ENCODE measurements around the gene FOXO3. TPM values are rescaled to one million over a fixed set of nuclear protein-coding genes. Genes with fewer than 3 reads are reported as not detected.

Gene FOXO3
- total and polyA plus RNA-seq, 2 of the 8 experiments (the other 6 are each of a cell fraction or from before 2014, with no cell fraction given): 13.1 to 19.3 TPM

DNA sequence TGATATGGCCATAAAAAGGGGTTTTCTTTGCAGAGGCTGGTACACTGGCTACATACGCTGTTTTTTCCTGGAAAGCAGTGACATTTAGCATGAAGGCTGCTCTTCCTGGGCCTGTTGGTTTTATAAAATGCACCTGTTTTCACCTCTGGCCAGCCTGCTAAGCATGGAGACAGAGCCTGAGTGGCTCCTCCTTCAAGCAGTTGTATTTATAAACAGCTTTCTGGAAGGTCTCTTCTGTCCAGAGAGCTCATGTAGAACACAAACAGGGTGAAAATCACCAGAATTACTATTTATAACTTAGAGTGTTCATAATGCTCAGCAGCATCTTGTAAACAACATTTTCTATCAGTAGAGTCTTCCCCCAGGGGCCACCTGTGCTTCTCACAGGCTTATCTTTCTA is 109.0 kb downstream of the FOXO3 start (continued):
- TF ChIP-seq, protein P1, sequence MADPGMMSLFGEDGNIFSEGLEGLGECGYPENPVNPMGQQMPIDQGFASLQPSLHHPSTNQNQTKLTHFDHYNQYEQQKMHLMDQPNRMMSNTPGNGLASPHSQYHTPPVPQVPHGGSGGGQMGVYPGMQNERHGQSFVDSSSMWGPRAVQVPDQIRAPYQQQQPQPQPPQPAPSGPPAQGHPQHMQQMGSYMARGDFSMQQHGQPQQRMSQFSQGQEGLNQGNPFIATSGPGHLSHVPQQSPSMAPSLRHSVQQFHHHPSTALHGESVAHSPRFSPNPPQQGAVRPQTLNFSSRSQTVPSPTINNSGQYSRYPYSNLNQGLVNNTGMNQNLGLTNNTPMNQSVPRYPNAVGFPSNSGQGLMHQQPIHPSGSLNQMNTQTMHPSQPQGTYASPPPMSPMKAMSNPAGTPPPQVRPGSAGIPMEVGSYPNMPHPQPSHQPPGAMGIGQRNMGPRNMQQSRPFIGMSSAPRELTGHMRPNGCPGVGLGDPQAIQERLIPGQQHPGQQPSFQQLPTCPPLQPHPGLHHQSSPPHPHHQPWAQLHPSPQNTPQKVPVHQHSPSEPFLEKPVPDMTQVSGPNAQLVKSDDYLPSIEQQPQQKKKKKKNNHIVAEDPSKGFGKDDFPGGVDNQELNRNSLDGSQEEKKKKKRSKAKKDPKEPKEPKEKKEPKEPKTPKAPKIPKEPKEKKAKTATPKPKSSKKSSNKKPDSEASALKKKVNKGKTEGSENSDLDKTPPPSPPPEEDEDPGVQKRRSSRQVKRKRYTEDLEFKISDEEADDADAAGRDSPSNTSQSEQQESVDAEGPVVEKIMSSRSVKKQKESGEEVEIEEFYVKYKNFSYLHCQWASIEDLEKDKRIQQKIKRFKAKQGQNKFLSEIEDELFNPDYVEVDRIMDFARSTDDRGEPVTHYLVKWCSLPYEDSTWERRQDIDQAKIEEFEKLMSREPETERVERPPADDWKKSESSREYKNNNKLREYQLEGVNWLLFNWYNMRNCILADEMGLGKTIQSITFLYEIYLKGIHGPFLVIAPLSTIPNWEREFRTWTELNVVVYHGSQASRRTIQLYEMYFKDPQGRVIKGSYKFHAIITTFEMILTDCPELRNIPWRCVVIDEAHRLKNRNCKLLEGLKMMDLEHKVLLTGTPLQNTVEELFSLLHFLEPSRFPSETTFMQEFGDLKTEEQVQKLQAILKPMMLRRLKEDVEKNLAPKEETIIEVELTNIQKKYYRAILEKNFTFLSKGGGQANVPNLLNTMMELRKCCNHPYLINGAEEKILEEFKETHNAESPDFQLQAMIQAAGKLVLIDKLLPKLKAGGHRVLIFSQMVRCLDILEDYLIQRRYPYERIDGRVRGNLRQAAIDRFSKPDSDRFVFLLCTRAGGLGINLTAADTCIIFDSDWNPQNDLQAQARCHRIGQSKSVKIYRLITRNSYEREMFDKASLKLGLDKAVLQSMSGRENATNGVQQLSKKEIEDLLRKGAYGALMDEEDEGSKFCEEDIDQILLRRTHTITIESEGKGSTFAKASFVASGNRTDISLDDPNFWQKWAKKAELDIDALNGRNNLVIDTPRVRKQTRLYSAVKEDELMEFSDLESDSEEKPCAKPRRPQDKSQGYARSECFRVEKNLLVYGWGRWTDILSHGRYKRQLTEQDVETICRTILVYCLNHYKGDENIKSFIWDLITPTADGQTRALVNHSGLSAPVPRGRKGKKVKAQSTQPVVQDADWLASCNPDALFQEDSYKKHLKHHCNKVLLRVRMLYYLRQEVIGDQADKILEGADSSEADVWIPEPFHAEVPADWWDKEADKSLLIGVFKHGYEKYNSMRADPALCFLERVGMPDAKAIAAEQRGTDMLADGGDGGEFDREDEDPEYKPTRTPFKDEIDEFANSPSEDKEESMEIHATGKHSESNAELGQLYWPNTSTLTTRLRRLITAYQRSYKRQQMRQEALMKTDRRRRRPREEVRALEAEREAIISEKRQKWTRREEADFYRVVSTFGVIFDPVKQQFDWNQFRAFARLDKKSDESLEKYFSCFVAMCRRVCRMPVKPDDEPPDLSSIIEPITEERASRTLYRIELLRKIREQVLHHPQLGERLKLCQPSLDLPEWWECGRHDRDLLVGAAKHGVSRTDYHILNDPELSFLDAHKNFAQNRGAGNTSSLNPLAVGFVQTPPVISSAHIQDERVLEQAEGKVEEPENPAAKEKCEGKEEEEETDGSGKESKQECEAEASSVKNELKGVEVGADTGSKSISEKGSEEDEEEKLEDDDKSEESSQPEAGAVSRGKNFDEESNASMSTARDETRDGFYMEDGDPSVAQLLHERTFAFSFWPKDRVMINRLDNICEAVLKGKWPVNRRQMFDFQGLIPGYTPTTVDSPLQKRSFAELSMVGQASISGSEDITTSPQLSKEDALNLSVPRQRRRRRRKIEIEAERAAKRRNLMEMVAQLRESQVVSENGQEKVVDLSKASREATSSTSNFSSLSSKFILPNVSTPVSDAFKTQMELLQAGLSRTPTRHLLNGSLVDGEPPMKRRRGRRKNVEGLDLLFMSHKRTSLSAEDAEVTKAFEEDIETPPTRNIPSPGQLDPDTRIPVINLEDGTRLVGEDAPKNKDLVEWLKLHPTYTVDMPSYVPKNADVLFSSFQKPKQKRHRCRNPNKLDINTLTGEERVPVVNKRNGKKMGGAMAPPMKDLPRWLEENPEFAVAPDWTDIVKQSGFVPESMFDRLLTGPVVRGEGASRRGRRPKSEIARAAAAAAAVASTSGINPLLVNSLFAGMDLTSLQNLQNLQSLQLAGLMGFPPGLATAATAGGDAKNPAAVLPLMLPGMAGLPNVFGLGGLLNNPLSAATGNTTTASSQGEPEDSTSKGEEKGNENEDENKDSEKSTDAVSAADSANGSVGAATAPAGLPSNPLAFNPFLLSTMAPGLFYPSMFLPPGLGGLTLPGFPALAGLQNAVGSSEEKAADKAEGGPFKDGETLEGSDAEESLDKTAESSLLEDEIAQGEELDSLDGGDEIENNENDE (IDR thresholded peaks at IDR 0.05; ENCODE audit: insufficient replicate concordance, low read length): no peak
- TF ChIP-seq YY1 (IDR thresholded peaks at IDR 0.05; ENCODE audit: low read depth, low read length): no peak
- TF ChIP-seq CEBPB (IDR thresholded peaks at IDR 0.05; ENCODE audit: low read depth, low read length): no peak
- TF ChIP-seq BRCA1 (IDR thresholded peaks at IDR 0.05; ENCODE audit: low read depth, low read length): no peak
- TF ChIP-seq ZNF274 (IDR thresholded peaks at IDR 0.05; ENCODE audit: borderline replicate concordance, extremely low read depth, low read length): no peak
